Liver (tissue), 9 donors: ENCODE measurements around the gene CDT1. TPM values are rescaled to one million over a fixed set of nuclear protein-coding genes. Genes with fewer than 3 reads are reported as not detected.

ENCODE experiments used
- DNase-seq: peaks from one replicate; pipeline ENCODE4 v3.0.0-alpha.2; 2017; ENCODE audit warnings: low spot score
- H3K27ac ChIP-seq, 2 donors: one replicate each; pipeline ENCODE4 v1.7.0; 2013; ENCODE audit warnings: inconsistent platforms in 2 of 2, low read length in 2 of 2, control low read depth in 1 of 2, low read depth in 1 of 2, mild to moderate bottlenecking in 1 of 2
- H3K27me3 ChIP-seq, 4 donors: one replicate each; pipeline versions ENCODE4 v1.6.1 to v1.7.0; 2013; ENCODE audit warnings: low read length in 3 of 4, inconsistent platforms in 1 of 4, mild to moderate bottlenecking in 1 of 4, moderate library complexity in 1 of 4; ENCODE audit not compliant: control insufficient read depth in 4 of 4, insufficient read depth in 4 of 4
- H3K36me3 ChIP-seq, 4 donors: one replicate each; pipeline versions ENCODE4 v1.6.1 to v1.7.0; 2013; ENCODE audit warnings: low read length in 3 of 4, mild to moderate bottlenecking in 3 of 4, low read depth in 1 of 4, moderate library complexity in 1 of 4; ENCODE audit not compliant: control insufficient read depth in 4 of 4, insufficient read depth in 3 of 4
- H3K4me1 ChIP-seq, 4 donors: one replicate each; pipeline versions ENCODE4 v1.6.1 to v1.7.0; 2013; ENCODE audit warnings: low read length in 3 of 4, mild to moderate bottlenecking in 3 of 4, moderate library complexity in 1 of 4; ENCODE audit not compliant: control insufficient read depth in 4 of 4, insufficient read depth in 4 of 4
- H3K4me3 ChIP-seq, 3 donors: one replicate each; pipeline versions ENCODE4 v1.6.1 to v1.7.0; 2013; ENCODE audit warnings: low read length in 3 of 3, control low read depth in 1 of 3, low read depth in 1 of 3, mild to moderate bottlenecking in 1 of 3
- H3K9ac ChIP-seq, 2 donors: one replicate each; pipeline ENCODE4 v1.7.0; 2013; ENCODE audit warnings: low read length in 2 of 2, mild to moderate bottlenecking in 2 of 2, moderate library complexity in 2 of 2, control low read depth in 1 of 2, low read depth in 1 of 2
- H3K9me3 ChIP-seq, 4 donors: one replicate each; pipeline versions ENCODE4 v1.6.1 to v1.7.0; 2013; ENCODE audit warnings: low read length in 3 of 4; ENCODE audit not compliant: control insufficient read depth in 4 of 4
- FOXA1 ChIP-seq: IDR thresholded peaks from 2 replicates; pipeline ENCODE4 v1.6.1; 2016; ENCODE audit warnings: antibody characterized with exemption
- GABPA ChIP-seq, 2 donors: IDR thresholded peaks in 1 of 2; conservative IDR thresholded peaks in 1 of 2; 2 replicates each; pipeline ENCODE4 v1.6.1; 2016; ENCODE audit warnings: antibody characterized with exemption in 2 of 2, mild to moderate bottlenecking in 1 of 2, moderate library complexity in 1 of 2
- HNF4G ChIP-seq: IDR thresholded peaks from 2 replicates; pipeline ENCODE4 v1.6.1; 2016; ENCODE audit warnings: antibody characterized with exemption
- JUND ChIP-seq, 2 donors: IDR thresholded peaks; 2 replicates each; pipeline ENCODE4 v1.6.1; 2016; ENCODE audit warnings: antibody characterized with exemption in 2 of 2
- RAD21 ChIP-seq, 2 donors: IDR thresholded peaks; 2 replicates each; pipeline ENCODE4 v1.6.1; 2016; ENCODE audit warnings: antibody characterized with exemption in 2 of 2, mild to moderate bottlenecking in 2 of 2
- SP1 ChIP-seq: IDR thresholded peaks from 2 replicates; pipeline ENCODE4 v1.6.1; 2018; ENCODE audit warnings: antibody characterized with exemption, mild to moderate bottlenecking
- TAF1 ChIP-seq: conservative IDR thresholded peaks from 2 replicates; pipeline ENCODE4 v1.6.1; 2016; ENCODE audit warnings: antibody characterized with exemption, mild to moderate bottlenecking
- YY1 ChIP-seq: IDR thresholded peaks from 2 replicates; pipeline ENCODE4 v1.6.1; 2016; ENCODE audit warnings: antibody characterized with exemption, mild to moderate bottlenecking
- WGBS: extraction: QIAGEN DNeasy Blood & Tissue Kit; methylation state at CpG from one replicate; pipeline ENCODE4 v1.1.7; 2013; 5-methylcytosine and 5-hydroxymethylcytosine counted together
- polyA plus RNA-seq, 2 donors: library from polyadenylated mRNA; stranded (reverse) in 1 of 2; unstranded in 1 of 2; fragments of 200-250 nt in 1 of 2; fragments of >200 nt in 1 of 2; fragmentation: Nextera tagmentation in 1 of 2; extraction: Ambion mirVana in 1 of 2; gene quantifications; one replicate each; pipeline versions ENCODE4 v1.2.1 to v1.2.3, GENCODE V29; 2013 to 2015
- total RNA-seq, 2 donors: library from RNA; depleted of rRNA; stranded (reverse); fragments of >200 nt; gene quantifications; one replicate each; pipeline ENCODE4 v1.2.3, GENCODE V29; 2014
- TF ChIP-seq, protein P1 (sequence below): IDR thresholded peaks from 2 replicates; pipeline ENCODE4 v1.6.1; 2016; ENCODE audit warnings: antibody characterized with exemption, mild to moderate bottlenecking
- TF ChIP-seq, protein P2 (sequence below): fragments of 150-350 bp; IDR thresholded peaks from 2 replicates; pipeline ENCODE4 v1.5.1; 2017; ENCODE audit warnings: improper control_type of control experiment, low read depth, low read length; ENCODE audit not compliant: missing input control
- TF ChIP-seq, protein P3 (sequence below): IDR thresholded peaks from 2 replicates; pipeline ENCODE4 v1.6.1; 2016; ENCODE audit warnings: antibody characterized with exemption
- donor health status: healthy.
- donor health status: healthy.
- donor health status: healthy.
- donor health status: healthy.
- donor health status: healthy.

The CDT1 gene
- total and polyA plus RNA-seq, 4 donors = 0.08 to 37.6 (median 0.93) TPM

DNA sequence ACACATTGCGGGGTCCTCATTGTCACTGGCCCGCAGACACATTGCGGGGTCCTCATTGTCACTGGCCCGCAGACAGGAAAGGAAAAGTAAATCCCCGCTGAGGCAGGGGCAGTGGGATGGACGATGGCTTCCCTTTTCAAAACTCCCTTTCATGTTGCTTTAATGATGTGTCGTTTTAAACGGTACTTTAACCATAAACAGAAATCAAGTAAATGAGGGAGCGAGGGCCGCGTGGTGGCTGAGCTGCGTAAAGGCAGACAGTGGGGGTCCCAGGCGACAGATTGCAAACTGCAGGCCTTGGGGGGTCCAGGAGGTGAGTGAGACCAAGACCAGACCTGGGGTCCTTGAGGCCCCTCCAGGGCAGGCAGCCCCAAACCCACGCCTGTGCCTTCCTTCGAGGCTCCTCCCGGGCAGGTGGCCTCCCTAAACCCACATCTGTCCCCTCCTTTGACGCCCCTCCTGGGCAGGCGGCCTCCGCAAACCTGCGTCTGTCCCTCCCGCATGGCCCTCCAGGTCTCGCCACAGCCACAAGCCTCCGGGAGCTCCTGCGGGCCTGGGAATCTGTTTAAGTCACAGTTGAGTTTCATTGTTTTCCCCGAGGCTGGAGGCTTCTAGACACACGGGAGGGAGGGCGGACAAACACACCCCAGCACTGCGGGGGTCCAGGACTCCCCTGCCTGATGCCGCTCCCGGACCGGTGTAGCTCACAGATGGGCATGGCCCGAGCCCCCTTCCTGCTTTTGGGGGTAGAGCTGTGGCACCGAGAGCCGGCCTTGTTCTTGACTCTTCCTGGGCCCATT, 25.9 kb upstream of the CDT1 start:
- no peak overlapping the region for H3K9ac ChIP-seq
- peaks cover 15 to 50% (median 25%) of the 10 kb centered on the region in 4 donors for H3K4me1 ChIP-seq
- no peak overlapping the region for H3K4me3 ChIP-seq
- TF ChIP-seq SP1 (no peak), TAF1 (no peak), HNF4G (no peak)
- TF ChIP-seq, protein P1, sequence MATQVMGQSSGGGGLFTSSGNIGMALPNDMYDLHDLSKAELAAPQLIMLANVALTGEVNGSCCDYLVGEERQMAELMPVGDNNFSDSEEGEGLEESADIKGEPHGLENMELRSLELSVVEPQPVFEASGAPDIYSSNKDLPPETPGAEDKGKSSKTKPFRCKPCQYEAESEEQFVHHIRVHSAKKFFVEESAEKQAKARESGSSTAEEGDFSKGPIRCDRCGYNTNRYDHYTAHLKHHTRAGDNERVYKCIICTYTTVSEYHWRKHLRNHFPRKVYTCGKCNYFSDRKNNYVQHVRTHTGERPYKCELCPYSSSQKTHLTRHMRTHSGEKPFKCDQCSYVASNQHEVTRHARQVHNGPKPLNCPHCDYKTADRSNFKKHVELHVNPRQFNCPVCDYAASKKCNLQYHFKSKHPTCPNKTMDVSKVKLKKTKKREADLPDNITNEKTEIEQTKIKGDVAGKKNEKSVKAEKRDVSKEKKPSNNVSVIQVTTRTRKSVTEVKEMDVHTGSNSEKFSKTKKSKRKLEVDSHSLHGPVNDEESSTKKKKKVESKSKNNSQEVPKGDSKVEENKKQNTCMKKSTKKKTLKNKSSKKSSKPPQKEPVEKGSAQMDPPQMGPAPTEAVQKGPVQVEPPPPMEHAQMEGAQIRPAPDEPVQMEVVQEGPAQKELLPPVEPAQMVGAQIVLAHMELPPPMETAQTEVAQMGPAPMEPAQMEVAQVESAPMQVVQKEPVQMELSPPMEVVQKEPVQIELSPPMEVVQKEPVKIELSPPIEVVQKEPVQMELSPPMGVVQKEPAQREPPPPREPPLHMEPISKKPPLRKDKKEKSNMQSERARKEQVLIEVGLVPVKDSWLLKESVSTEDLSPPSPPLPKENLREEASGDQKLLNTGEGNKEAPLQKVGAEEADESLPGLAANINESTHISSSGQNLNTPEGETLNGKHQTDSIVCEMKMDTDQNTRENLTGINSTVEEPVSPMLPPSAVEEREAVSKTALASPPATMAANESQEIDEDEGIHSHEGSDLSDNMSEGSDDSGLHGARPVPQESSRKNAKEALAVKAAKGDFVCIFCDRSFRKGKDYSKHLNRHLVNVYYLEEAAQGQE = no peak
- TF ChIP-seq, protein P2, sequence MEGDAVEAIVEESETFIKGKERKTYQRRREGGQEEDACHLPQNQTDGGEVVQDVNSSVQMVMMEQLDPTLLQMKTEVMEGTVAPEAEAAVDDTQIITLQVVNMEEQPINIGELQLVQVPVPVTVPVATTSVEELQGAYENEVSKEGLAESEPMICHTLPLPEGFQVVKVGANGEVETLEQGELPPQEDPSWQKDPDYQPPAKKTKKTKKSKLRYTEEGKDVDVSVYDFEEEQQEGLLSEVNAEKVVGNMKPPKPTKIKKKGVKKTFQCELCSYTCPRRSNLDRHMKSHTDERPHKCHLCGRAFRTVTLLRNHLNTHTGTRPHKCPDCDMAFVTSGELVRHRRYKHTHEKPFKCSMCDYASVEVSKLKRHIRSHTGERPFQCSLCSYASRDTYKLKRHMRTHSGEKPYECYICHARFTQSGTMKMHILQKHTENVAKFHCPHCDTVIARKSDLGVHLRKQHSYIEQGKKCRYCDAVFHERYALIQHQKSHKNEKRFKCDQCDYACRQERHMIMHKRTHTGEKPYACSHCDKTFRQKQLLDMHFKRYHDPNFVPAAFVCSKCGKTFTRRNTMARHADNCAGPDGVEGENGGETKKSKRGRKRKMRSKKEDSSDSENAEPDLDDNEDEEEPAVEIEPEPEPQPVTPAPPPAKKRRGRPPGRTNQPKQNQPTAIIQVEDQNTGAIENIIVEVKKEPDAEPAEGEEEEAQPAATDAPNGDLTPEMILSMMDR = no peak
- 89% methylated on average over 34 of the region's 34 CpGs for WGBS
- no peak for DNase-seq
- no peak overlapping the region for H3K27ac ChIP-seq
- H3K36me3 ChIP-seq = no peaks in the 10 kb centered on the region
- H3K27me3 ChIP-seq = no peaks in the 10 kb centered on the region
- no peaks in the 10 kb centered on the region for H3K9me3 ChIP-seq

DNA sequence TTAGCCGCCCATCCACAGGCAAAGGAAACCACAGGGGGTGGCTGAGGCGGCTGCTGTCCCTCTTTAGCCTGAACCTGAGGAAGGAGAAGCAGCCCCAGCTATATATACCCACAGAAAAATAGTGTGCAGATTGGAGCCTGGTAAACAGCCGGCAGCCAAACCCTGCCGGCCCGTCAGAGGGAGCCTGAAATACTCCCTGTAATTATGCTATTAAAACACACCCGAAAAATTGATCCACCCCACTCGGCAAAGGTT, 25.4 kb upstream of the CDT1 start:
- Histone ChIP-seq H3K4me1 (peaks cover 15 to 53% (median 26%) of the 10 kb centered on the region in 4 donors), H3K9ac (no peak overlapping the region), H3K9me3 (no peaks in the 10 kb centered on the region), H3K27me3 (no peaks in the 10 kb centered on the region), H3K36me3 (no peaks in the 10 kb centered on the region), H3K4me3 (no peak overlapping the region), H3K27ac (no peak overlapping the region)
- WGBS = 81% methylated on average over 7 of the region's 7 CpGs
- TF ChIP-seq YY1 (no peak), FOXA1 (no peak), GABPA (IDR thresholded peaks at IDR 0.05 in 1 of 2, conservative IDR thresholded peaks at IDR 0.05 in 1 of 2) (no peak), RAD21 (IDR thresholded peaks at IDR 0.05) (no peak), JUND (IDR thresholded peaks at IDR 0.05) (no peak)
- TF ChIP-seq, protein P2 = no peak
- TF ChIP-seq, protein P3, sequence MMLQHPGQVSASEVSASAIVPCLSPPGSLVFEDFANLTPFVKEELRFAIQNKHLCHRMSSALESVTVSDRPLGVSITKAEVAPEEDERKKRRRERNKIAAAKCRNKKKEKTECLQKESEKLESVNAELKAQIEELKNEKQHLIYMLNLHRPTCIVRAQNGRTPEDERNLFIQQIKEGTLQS = no peak
- DNase-seq = no peak
